ENCODE results near the gene CNN2.

The CNN2 gene

DNA sequence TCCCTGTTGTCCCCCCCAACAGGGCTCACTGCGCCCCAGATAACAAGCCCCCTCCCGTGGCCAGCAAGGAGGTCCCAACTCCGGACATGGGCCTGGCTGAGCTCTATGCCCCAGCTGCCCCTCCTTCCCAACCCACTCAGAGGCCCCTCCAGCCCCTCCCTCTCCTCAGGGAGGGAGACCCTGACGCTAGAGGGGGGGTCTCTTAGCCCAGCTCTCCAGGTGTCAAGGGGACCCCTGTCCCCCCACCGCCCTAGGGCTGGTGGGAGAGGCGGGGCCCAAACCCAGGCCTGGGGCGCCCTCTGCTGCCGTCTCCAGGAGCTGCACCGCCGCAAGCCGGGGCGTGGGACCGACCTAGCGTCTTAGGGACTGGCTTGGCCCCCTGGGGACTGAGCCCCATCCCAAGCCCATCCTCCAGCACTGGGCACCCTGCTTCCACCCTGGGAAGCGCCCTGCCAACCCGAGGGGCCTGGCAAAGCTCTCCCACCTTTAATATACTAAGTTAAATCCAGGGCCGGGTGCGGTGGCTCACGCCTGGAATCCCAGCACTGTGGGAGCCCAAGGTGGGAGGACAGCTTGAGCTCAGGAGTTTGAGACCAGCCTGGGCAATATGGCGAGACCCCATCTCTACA is 24.8 kb upstream of the CNN2 start:
- Histone ChIP-seq H3K4me3 (peak overlapping the region; percentile 17; the same call in 1 of the 2 replicates), H3K4me1 (peaks cover 3% of the 10 kb centered on the region), H3K36me3 (replicated peaks) (no peaks in the 10 kb centered on the region), H3K27me3 (ENCODE audit: low read depth) (peaks cover 46% of the 10 kb centered on the region), H3K9me3 (no peaks in the 10 kb centered on the region)
- peak in 1 of 2 experiments; percentile 83 for DNase-seq (ENCODE audit: low spot score in 2 of 2)
- in situ Hi-C loops (cut with MboI; ENCODE audit: low sequenced_read_pairs) = no loop called here

DNA sequence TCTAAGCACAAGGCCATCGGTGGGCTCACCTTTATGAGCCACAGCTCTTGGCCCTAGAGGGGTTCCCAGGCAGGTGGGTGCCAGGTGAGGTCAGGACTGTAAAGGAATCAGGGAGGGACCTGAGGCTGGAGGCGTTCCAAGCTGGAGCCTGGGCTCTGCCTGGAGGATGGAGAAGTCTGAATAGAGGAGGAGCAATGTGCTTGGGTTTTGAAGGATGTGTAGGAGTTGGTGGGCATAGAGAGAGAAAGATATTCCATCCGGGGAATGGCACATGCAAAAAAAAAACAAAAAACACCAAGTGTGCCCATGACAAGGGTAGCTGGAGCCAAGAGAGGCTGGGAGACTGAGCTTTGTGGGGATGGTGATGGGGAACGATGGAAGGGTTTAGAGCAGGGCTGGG is 23.8 kb upstream of the CNN2 start:
- peaks cover 3% of the 10 kb centered on the region for H3K4me1 ChIP-seq
- H3K9me3 ChIP-seq = no peaks in the 10 kb centered on the region
- in situ Hi-C loops (cut with MboI; ENCODE audit: low sequenced_read_pairs) = no loop called here
- no peak for DNase-seq (ENCODE audit: low spot score in 2 of 2)
- no peak overlapping the region for H3K4me3 ChIP-seq
- no peaks in the 10 kb centered on the region for H3K36me3 ChIP-seq (replicated peaks)
- peaks cover 37% of the 10 kb centered on the region for H3K27me3 ChIP-seq (ENCODE audit: low read depth)

DNA sequence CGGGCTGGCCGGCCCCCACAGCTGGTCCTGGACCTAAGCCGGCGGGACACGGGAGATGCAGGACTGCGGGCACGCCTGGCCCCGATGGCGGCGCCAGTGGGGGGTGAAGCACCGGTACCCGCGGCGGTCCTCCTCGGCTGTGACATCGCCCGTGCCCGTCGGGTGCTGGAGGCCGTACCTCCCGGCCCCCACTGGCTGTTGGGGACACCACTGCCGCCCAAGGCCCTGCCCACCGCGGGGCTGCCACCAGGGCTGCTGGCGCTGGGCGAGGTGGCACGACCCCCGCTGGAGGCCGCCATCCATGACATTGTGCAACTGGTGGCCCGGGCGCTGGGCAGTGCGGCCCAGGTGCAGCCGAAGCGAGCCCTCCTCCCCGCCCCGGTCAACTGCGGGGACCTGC is 23.1 kb upstream of the CNN2 start:
- no peaks in the 10 kb centered on the region for H3K36me3 ChIP-seq (replicated peaks)
- H3K4me1 ChIP-seq = peaks cover 3% of the 10 kb centered on the region
- H3K9me3 ChIP-seq = no peaks in the 10 kb centered on the region
- DNase-seq (ENCODE audit: low spot score in 2 of 2) = no peak
- in situ Hi-C loops (cut with MboI; ENCODE audit: low sequenced_read_pairs) = no loop called here
- H3K4me3 ChIP-seq = no peak overlapping the region
- H3K27me3 ChIP-seq (ENCODE audit: low read depth) = peaks cover 30% of the 10 kb centered on the region

DNA sequence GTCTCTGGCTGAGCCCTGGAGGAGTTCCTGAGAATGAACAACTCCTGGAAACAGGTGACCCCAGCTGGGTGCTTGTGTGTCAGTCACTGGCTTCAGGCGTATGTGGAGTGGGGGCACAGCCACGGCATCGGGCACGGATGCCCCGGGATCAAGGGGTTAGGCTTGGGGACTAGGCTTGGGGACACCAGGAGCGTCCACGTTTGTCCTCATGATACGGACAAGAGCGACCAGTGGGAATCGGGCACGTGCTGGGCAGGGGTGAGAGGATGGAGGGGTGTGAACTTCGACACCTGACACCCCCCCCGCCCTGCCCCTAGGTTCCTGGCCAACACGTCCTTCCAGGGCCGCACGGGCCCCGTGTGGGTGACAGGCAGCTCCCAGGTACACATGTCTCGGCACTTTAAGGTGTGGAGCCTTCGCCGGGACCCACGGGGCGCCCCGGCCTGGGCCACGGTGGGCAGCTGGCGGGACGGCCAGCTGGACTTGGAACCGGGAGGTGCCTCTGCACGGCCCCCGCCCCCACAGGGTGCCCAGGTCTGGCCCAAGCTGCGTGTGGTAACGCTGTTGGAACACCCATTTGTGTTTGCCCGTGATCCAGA is 22.1 kb upstream of the CNN2 start:
- Histone ChIP-seq H3K36me3 (replicated peaks) (no peaks in the 10 kb centered on the region), H3K9me3 (no peaks in the 10 kb centered on the region), H3K27me3 (ENCODE audit: low read depth) (peaks cover 20% of the 10 kb centered on the region), H3K4me3 (no peak overlapping the region), H3K4me1 (peaks cover 3% of the 10 kb centered on the region)
- in situ Hi-C loops (cut with MboI; ENCODE audit: low sequenced_read_pairs) = no loop called here
- no peak for DNase-seq (ENCODE audit: low spot score in 2 of 2)

DNA sequence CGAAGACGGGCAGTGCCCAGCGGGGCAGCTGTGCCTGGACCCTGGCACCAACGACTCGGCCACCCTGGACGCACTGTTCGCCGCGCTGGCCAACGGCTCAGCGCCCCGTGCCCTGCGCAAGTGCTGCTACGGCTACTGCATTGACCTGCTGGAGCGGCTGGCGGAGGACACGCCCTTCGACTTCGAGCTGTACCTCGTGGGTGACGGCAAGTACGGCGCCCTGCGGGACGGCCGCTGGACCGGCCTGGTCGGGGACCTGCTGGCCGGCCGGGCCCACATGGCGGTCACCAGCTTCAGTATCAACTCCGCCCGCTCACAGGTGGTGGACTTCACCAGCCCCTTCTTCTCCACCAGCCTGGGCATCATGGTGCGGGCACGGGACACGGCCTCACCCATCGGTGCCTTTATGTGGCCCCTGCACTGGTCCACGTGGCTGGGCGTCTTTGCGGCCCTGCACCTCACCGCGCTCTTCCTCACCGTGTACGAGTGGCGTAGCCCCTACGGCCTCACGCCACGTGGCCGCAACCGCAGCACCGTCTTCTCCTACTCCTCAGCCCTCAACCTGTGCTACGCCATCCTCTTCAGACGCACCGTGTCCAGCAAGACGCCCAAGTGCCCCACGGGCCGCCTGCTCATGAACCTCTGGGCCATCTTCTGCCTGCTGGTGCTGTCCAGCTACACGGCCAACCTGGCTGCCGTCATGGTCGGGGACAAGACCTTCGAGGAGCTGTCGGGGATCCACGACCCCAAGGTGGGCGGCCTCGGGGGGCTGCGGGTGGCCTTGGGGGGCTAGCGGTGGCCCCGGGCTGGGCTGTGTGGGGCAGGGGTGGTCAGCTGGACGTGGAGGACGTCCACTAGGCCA is 21.4 kb upstream of the CNN2 start:
- in situ Hi-C loops (cut with MboI; ENCODE audit: low sequenced_read_pairs) = no loop called here

DNA sequence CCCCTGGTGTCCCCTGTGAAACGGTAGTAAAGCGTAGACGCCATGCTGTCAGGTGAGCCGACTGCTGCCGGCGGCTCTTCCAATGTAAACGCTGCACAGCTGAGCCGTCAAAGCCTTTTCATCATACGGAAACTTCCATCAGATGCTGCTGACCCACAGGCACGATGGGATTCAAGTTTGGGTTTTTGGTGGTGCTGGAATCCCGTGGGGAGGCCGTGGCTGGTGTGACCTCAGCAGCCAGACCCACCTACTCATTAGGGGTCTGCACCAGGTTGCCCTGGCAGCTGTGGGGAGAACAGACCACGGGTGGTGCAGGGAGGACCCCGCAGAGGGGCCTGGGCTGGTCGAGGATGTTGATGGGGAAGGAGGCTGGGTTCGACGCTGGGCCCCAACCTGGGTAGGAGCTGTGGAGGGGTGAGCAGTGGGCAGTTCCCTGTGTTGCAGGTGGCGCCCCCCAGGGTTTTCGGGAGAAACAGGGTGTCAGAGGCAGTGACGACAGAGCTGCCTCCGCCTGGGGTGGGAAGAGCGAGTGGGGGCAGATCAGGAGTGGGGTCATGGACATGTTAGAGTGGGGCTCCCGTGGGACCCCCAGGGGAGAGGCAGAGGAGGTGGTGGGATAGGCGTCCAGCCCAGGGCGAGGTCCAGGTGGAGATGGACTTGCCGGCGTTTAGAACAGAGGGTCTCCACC is 19.6 kb upstream of the CNN2 start:
- H3K27me3 ChIP-seq (ENCODE audit: low read depth) = no peaks in the 10 kb centered on the region
- H3K4me1 ChIP-seq = no peaks in the 10 kb centered on the region
- H3K36me3 ChIP-seq (replicated peaks) = peaks cover 20% of the 10 kb centered on the region
- no peaks in the 10 kb centered on the region for H3K9me3 ChIP-seq
- no peak overlapping the region for H3K4me3 ChIP-seq
- DNase-seq (ENCODE audit: low spot score in 2 of 2) = no peak
- in situ Hi-C loops (cut with MboI; ENCODE audit: low sequenced_read_pairs) = no loop called here

More for the DNA sequence above, 21.4 kb upstream of the CNN2 start:
- H3K4me1 ChIP-seq = peaks cover 3% of the 10 kb centered on the region
- H3K9me3 ChIP-seq = no peaks in the 10 kb centered on the region
- no peak for DNase-seq (ENCODE audit: low spot score in 2 of 2)
- peaks cover 12% of the 10 kb centered on the region for H3K27me3 ChIP-seq (ENCODE audit: low read depth)
- H3K36me3 ChIP-seq (replicated peaks) = peaks cover 6% of the 10 kb centered on the region
- H3K4me3 ChIP-seq = no peak overlapping the region

DNA sequence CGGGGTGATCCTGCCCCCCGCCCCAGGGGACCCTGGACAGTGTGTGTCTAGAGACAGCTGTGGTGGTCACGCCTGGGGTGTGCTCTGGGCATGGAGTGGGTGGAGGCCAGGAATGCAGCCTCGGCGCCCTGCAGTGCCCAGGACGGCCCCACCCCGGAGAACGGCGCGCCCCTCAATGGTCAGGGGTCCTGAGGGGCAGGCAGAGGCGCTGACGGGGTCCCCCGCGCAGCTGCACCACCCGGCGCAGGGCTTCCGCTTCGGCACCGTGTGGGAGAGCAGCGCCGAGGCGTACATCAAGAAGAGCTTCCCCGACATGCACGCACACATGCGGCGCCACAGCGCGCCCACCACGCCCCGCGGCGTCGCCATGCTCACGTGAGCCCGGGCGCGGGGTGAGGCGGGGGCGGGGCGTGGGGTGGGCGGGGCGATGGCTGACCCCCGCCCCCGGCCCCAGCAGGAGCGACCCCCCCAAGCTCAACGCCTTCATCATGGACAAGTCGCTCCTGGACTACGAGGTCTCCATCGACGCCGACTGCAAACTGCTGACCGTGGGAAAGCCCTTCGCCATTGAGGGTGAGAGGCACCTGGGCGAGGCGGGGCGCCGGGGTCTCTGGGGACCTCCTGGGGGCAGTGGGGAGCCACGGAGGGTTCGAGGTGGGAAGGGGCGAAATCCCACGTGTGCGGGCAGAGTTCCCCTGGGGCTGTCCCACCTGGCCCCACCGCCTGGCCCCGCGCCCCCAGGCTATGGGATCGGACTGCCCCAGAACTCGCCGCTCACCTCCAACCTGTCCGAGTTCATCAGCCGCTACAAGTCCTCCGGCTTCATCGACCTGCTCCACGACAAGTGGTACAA is 18.8 kb upstream of the CNN2 start:
- no peak overlapping the region for H3K4me3 ChIP-seq
- H3K9me3 ChIP-seq = no peaks in the 10 kb centered on the region
- no peaks in the 10 kb centered on the region for H3K27me3 ChIP-seq (ENCODE audit: low read depth)
- DNase-seq (ENCODE audit: low spot score in 2 of 2) = no peak
- no peaks in the 10 kb centered on the region for H3K4me1 ChIP-seq
- in situ Hi-C loops (cut with MboI; ENCODE audit: low sequenced_read_pairs) = no loop called here
- H3K36me3 ChIP-seq (replicated peaks) = peaks cover 28% of the 10 kb centered on the region

DNA sequence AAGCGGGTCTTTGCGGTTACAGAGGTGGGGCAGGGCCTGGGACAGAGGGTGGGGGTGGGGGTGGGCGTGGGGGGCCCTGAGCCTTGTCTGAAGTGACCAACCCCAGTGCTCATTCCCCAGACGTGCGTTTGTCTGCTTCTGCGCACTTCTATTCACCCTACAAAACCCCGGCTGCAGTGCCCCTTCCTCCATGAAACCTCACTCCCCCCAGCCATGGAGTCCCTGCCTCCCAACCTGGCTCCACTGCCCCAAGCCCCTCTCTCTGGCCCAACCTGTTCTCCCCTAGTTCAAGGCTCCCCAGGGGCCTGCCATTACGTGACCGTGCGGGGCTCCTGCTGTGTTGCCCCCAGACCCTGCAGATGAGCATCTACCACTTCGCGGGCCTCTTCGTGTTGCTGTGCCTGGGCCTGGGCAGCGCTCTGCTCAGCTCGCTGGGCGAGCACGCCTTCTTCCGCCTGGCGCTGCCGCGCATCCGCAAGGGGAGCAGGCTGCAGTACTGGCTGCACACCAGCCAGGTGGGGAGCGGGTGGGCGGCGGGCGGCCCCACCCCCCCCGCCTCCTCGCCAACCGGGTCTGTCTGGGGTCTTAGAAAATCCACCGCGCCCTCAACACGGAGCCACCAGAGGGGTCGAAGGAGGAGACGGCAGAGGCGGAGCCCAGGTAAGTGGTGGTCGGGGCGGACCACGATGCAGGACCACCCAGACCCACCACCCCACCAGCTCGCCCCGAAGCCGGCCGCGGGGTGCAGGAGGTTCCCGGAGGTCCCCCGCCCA is 18.0 kb upstream of the CNN2 start:
- Histone ChIP-seq H3K27me3 (ENCODE audit: low read depth) (no peaks in the 10 kb centered on the region), H3K36me3 (replicated peaks) (peaks cover 34% of the 10 kb centered on the region), H3K4me3 (no peak overlapping the region), H3K4me1 (no peaks in the 10 kb centered on the region), H3K9me3 (no peaks in the 10 kb centered on the region)
- no peak for DNase-seq (ENCODE audit: low spot score in 2 of 2)
- in situ Hi-C loops (cut with MboI; ENCODE audit: low sequenced_read_pairs) = no loop called here

DNA sequence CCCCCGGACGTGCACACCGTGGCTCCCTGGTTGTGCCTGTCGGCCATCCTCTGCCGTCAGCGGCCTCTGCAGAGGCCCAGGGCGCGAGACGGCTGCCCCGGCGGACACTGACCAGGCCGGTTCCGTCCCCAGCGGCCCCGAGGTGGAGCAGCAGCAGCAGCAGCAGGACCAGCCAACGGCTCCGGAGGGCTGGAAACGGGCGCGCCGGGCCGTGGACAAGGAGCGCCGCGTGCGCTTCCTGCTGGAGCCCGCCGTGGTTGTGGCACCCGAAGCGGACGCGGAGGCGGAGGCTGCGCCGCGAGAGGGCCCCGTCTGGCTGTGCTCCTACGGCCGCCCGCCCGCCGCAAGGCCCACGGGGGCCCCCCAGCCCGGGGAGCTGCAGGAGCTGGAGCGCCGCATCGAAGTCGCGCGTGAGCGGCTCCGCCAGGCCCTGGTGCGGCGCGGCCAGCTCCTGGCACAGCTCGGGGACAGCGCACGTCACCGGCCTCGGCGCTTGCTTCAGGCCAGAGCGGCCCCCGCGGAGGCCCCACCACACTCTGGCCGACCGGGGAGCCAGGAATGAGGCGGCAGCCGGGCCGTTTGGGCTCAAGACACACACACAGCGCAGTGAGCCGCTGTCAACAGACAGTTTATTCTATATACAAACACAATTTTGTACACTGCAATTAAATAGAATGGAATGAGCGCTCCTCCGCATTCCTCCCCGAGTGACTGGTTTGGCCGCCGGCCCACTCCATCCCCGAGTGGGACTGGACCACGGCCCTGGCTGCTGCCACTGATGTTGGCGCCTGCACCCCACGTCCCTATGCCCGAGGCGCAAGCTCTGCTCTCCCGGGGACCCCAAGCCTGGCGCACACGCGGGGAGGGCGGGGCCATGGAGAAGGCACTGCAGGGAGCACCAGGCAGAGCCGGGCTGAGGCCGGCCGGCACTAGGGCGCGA is 17.1 kb upstream of the CNN2 start:
- H3K9me3 ChIP-seq = no peaks in the 10 kb centered on the region
- DNase-seq (ENCODE audit: low spot score in 2 of 2) = no peak
- H3K4me1 ChIP-seq = no peaks in the 10 kb centered on the region
- H3K36me3 ChIP-seq (replicated peaks) = peaks cover 43% of the 10 kb centered on the region
- H3K4me3 ChIP-seq = no peak overlapping the region
- no peaks in the 10 kb centered on the region for H3K27me3 ChIP-seq (ENCODE audit: low read depth)
- in situ Hi-C loops (cut with MboI; ENCODE audit: low sequenced_read_pairs) = no loop called here

DNA sequence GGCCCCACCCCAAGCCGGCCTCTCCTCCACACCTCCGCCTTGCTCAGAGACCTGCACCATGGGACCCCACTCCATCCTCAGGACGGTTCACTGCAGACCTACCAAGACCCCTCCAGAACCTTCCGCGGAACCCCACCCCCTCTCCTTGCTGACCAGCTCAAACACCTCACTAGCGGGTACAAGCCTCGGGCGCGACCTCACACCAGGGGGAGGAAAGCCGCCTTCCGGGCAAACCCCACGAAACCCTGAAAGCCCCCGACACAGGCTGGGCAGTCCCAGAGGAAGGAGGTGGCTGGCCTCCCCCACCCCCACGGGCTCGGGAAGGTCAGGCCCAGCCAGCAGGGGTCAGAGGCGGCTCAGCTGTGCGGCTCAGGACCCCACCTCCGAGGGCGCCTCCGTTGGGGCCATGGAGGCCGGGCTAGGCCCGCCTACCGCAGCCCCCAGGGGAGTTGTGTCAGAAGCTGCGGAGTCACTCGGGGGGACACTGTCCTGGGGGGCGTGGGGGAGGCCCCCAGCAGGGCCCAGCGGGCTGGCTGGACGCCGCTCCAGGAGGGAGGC is 16.3 kb upstream of the CNN2 start:
- in situ Hi-C loops (cut with MboI; ENCODE audit: low sequenced_read_pairs) = no loop called here
- H3K4me1 ChIP-seq = no peaks in the 10 kb centered on the region
- no peak overlapping the region for H3K4me3 ChIP-seq
- H3K36me3 ChIP-seq (replicated peaks) = peaks cover 48% of the 10 kb centered on the region
- no peaks in the 10 kb centered on the region for H3K27me3 ChIP-seq (ENCODE audit: low read depth)
- H3K9me3 ChIP-seq = no peaks in the 10 kb centered on the region
- no peak for DNase-seq (ENCODE audit: low spot score in 2 of 2)

DNA sequence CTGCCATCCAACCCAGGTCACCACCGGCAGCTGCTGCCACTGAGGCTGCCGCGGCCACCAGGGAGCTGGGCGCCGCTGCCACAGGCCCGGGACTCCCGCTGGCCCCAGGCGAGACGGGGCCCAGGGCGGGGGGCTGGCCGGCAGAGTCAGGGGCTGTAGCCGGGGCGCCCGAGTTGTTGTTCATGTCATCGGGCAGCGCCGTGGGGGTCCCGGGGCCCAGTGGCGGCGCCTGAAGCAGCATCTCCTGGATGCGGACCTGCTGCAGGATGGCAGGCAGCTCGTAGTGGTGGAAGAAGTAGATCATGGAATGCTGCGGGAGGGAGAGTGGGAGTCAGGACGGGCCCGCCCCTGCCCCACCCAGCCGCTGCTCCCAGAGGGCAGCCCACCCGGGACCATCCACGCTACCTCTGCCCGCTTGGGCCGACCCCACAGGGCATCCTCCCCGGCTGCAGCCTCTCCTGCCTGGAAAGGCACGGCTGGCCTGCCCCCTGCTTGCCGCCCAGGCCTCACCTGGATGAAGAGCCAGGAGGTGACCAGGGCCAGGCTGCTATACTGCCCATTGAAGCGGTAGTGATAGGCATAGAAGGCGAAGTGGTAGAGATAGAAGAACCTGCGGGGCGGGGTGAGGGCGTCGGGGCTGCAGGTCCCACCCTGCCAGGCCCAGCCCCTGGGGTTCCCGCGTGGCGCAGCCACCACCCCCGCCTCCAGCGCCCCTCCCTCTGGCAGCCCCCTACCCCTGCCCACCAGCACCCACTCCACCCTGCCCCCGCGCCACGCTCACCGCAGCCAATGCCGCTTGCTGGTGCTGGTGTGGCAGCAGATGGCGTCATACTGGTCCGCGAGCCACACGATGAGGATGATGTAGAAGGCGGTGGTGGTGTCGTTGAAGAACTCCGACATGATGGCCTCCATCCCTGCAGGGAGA is 15.6 kb upstream of the CNN2 start:
- Histone ChIP-seq H3K4me1 (no peaks in the 10 kb centered on the region), H3K9me3 (no peaks in the 10 kb centered on the region), H3K4me3 (no peak overlapping the region), H3K27me3 (ENCODE audit: low read depth) (no peaks in the 10 kb centered on the region), H3K36me3 (replicated peaks) (peaks cover 54% of the 10 kb centered on the region)
- no peak for DNase-seq (ENCODE audit: low spot score in 2 of 2)
- in situ Hi-C loops (cut with MboI; ENCODE audit: low sequenced_read_pairs) = no loop called here

Measured in HAP-1 (cell line).